Upper lobe of left lung (tissue), 6 donors: ENCODE results near the gene ARHGAP26. TPM values are rescaled to one million over a fixed set of nuclear protein-coding genes. Genes with fewer than 3 reads are reported as not detected.
A peak's percentile ranks its signal among the peaks of the same experiment; 100 is the strongest.
"Not testable (repeated sequence)": the region's sequence is repeated elsewhere in the genome, so short reads cannot be mapped to it uniquely, and the experiment has no call there.

Experiments used
- ATAC-seq, 2 donors: fragments of 200-7000 bp; cut with Tn5 transposase; one replicate each; pipeline ENCODE4 v1.9.1; 2022; ENCODE audit warnings: mild to moderate bottlenecking in 2 of 2, moderate library complexity in 2 of 2; ENCODE audit not compliant: low FRiP score in 2 of 2
- DNase-seq, 2 donors: peaks; one replicate each; pipeline ENCODE4 v3.0.0-alpha.2; 2019 to 2020
- H3K27ac ChIP-seq, 4 donors: fragments of 200-600 bp; sonication (generic); one replicate each; pipeline ENCODE4 v1.5.1; 2016 to 2019
- H3K27me3 ChIP-seq, 4 donors: fragments of 200-600 bp; sonication (generic); one replicate each; pipeline ENCODE4 v1.5.1; 2017 to 2019
- H3K36me3 ChIP-seq, 4 donors: fragments of 200-600 bp; sonication (generic); one replicate each; pipeline ENCODE4 v1.5.1; 2016 to 2019
- H3K4me1 ChIP-seq, 4 donors: fragments of 200-600 bp; sonication (generic); one replicate each; pipeline ENCODE4 v1.5.1; 2018 to 2019
- H3K4me3 ChIP-seq, 4 donors: fragments of 200-600 bp; sonication (generic); one replicate each; pipeline ENCODE4 v1.5.1; 2017 to 2019; ENCODE audit warnings: mild to moderate bottlenecking in 2 of 4, moderate library complexity in 1 of 4
- H3K9me3 ChIP-seq, 4 donors: fragments of 200-600 bp; sonication (generic); one replicate each; pipeline ENCODE4 v1.5.1; 2018 to 2019
- CTCF ChIP-seq, 6 experiments: fragments of 450-650 bp in 4 of 6; fragments of 200-600 bp in 2 of 6; sonication (generic) in 2 of 6; IDR thresholded peaks; one replicate each; pipeline ENCODE4 v1.5.1; 2016 to 2019; ENCODE audit warnings: antibody characterized with exemption in 6 of 6
- EP300 ChIP-seq, 4 donors: sonication (generic); formaldehyde crosslinking; IDR thresholded peaks; one replicate each; pipeline ENCODE4 v1.5.1; 2017; ENCODE audit warnings: antibody characterized with exemption in 4 of 4, control low read depth in 2 of 4
- POLR2A ChIP-seq, 4 donors: fragments of 450-650 bp; IDR thresholded peaks; one replicate each; pipeline ENCODE4 v1.5.1; 2016 to 2017; ENCODE audit warnings: antibody characterized with exemption in 4 of 4, mild to moderate bottlenecking in 2 of 4
- POLR2AphosphoS5 ChIP-seq, 2 donors: sonication (generic); formaldehyde crosslinking; IDR thresholded peaks; one replicate each; pipeline ENCODE4 v1.5.1; 2017; ENCODE audit warnings: antibody characterized with exemption in 2 of 2
- WGBS, 2 donors: methylation state at CpG; one replicate each; pipeline ENCODE4 v1.1.5; 2017 to 2018; 5-methylcytosine and 5-hydroxymethylcytosine counted together
- total RNA-seq, 6 donors: library from RNA; depleted of rRNA in 4 of 6; stranded (reverse); fragments of >200 nt in 4 of 6; gene quantifications; one replicate each; pipeline versions ENCODE4 v1.1.0 to v1.2.1, GENCODE V29; 2016 to 2021
- donor health status: DM: no; HTN: no; CAD: no; lungs with moderate emphysema.
- donor health status: DM: no; HTN: yes; CAD: no; lungs with severe emphysema.

ARHGAP26 gene
- total RNA-seq, 6 donors from 2014 or later, result 34.9 to 90.1 (median 38.9) TPM

- WGBS, 2 donors, result 10 to 11% methylated on average over 3 of the region's 3 CpGs
- no peak overlapping the region for H3K4me3 ChIP-seq
- no peaks in the 10 kb centered on the region for H3K36me3 ChIP-seq
- H3K9me3 ChIP-seq, result no peaks in the 10 kb centered on the region
- no peak for DNase-seq
- H3K27me3 ChIP-seq, result no peaks in the 10 kb centered on the region
- H3K4me1 ChIP-seq, result peaks cover 35 to 64% (median 53%) of the 10 kb centered on the region in 4 donors
- TF ChIP-seq CTCF (IDR thresholded peaks at IDR 0.05) (no peak), EP300 (IDR thresholded peaks at IDR 0.05) (no peak), POLR2AphosphoS5 (IDR thresholded peaks at IDR 0.05) (peak in 1 of 2 donors; percentile 19), POLR2A (IDR thresholded peaks at IDR 0.05) (peak in 1 of 4 donors; percentile 18)
- H3K27ac ChIP-seq, result peak overlapping the region; percentile 47 to 81 (median 61)
- peak in 1 of 2 donors; percentile 76 for ATAC-seq
Observed at GRCh38 chr5:142925795-142926194, 155.6 kb downstream of the ARHGAP26 start.

- 78 to 93% methylated on average over 4 of the region's 4 CpGs for WGBS, 2 donors
- no peak for ATAC-seq
- no peaks in the 10 kb centered on the region for H3K36me3 ChIP-seq
- DNase-seq, result no peak
- H3K9me3 ChIP-seq, result no peaks in the 10 kb centered on the region
- H3K4me1 ChIP-seq, result peaks cover 35 to 64% (median 53%) of the 10 kb centered on the region in 4 donors
- H3K4me3 ChIP-seq, result no peak overlapping the region
- no peak for TF ChIP-seq POLR2AphosphoS5 (IDR thresholded peaks at IDR 0.05)
- no peak for TF ChIP-seq CTCF (IDR thresholded peaks at IDR 0.05)
- no peak for TF ChIP-seq POLR2A (IDR thresholded peaks at IDR 0.05)
- no peak for TF ChIP-seq EP300 (IDR thresholded peaks at IDR 0.05)
- no peaks in the 10 kb centered on the region for H3K27me3 ChIP-seq
- H3K27ac ChIP-seq, result peak overlapping the region in 3 of 4 donors; percentile 57 to 81 (median 65)
Observed at GRCh38 chr5:142926549-142926948, 156.4 kb downstream of the ARHGAP26 start.

- not testable (repeated sequence) for H3K36me3 ChIP-seq, H3K9me3 ChIP-seq, DNase-seq, H3K27me3 ChIP-seq, H3K4me3 ChIP-seq
- 91 to 92% methylated on average over 11 of the region's 11 CpGs for WGBS, 2 donors
- peak in 1 of 2 donors; percentile 69 for ATAC-seq
- Histone ChIP-seq H3K4me1 (peaks cover 23 to 48% (median 39%) of the 10 kb centered on the region in 4 donors), H3K27ac (peak overlapping the region in 3 of 4 donors; percentile 2 to 66 (median 16))
Observed at GRCh38 chr5:142928999-142929398, 158.8 kb downstream of the ARHGAP26 start.

- Histone ChIP-seq H3K27me3 (no peaks in the 10 kb centered on the region), H3K9me3 (no peaks in the 10 kb centered on the region), H3K4me1 (peaks cover 17 to 42% (median 37%) of the 10 kb centered on the region in 4 donors), H3K27ac (peak overlapping the region; percentile 16 to 66 (median 31)), H3K4me3 (no peak overlapping the region), H3K36me3 (no peaks in the 10 kb centered on the region)
- peak; percentile 24 to 51 for TF ChIP-seq POLR2AphosphoS5 (IDR thresholded peaks at IDR 0.05)
- TF ChIP-seq EP300 (IDR thresholded peaks at IDR 0.05), result no peak
- 33 to 39% methylated on average over 2 of the region's 2 CpGs for WGBS, 2 donors
- DNase-seq (peak in 1 of 2 donors; percentile 35), ATAC-seq (peak; percentile 71 to 89)
Observed at GRCh38 chr5:142929587-142929986, 159.4 kb downstream of the ARHGAP26 start.

GRCh38 chr5:142930395-142931110 lies 160.4 kb downstream of the ARHGAP26 start:
- Histone ChIP-seq H3K4me3 (no peak overlapping the region), H3K27me3 (no peaks in the 10 kb centered on the region), H3K4me1 (peaks cover 15 to 38% (median 33%) of the 10 kb centered on the region in 4 donors), H3K9me3 (no peaks in the 10 kb centered on the region), H3K27ac (peak overlapping the region in 3 of 4 donors; percentile 6 to 66 (median 21)), H3K36me3 (no peaks in the 10 kb centered on the region)
- WGBS, 2 donors, result 89 to 95% methylated on average over 7 of the region's 7 CpGs
- ATAC-seq (no peak), DNase-seq (no peak)
- no peak for TF ChIP-seq POLR2A (IDR thresholded peaks at IDR 0.05)
- TF ChIP-seq EP300 (IDR thresholded peaks at IDR 0.05), result no peak
- TF ChIP-seq CTCF (IDR thresholded peaks at IDR 0.05), result no peak
- no peak for TF ChIP-seq POLR2AphosphoS5 (IDR thresholded peaks at IDR 0.05)
